ENCODE measurements around the gene ADAMTS14.

GRCh38 chr10:70679498-70679897 is 7.2 kb downstream of the ADAMTS14 start:
- TF ChIP-seq BACH2 (CRISPR knock-in tag; IDR thresholded peaks at IDR 0.05; ENCODE audit: borderline replicate concordance) (no peak), PATZ1 (CRISPR knock-in tag; IDR thresholded peaks at IDR 0.05; ENCODE audit: borderline replicate concordance) (no peak), ZC3H10 (CRISPR knock-in tag; IDR thresholded peaks at IDR 0.05) (no peak), TCF4 (CRISPR knock-in tag; IDR thresholded peaks at IDR 0.05; ENCODE audit: borderline replicate concordance) (no peak; the same call in 1 of the 2 replicates), ZFP30 (CRISPR knock-in tag; IDR thresholded peaks at IDR 0.05) (no peak), POU6F1 (CRISPR knock-in tag; IDR thresholded peaks at IDR 0.05; ENCODE audit: borderline replicate concordance, low read depth) (no peak), ISL1 (CRISPR knock-in tag; IDR thresholded peaks at IDR 0.05) (no peak), CSRNP3 (CRISPR knock-in tag; IDR thresholded peaks at IDR 0.05) (no peak), TSHZ2 (CRISPR knock-in tag; IDR thresholded peaks at IDR 0.05) (no peak), ZNF8 (CRISPR knock-in tag; IDR thresholded peaks at IDR 0.05) (no peak)
- TF ChIP-seq, protein P1, sequence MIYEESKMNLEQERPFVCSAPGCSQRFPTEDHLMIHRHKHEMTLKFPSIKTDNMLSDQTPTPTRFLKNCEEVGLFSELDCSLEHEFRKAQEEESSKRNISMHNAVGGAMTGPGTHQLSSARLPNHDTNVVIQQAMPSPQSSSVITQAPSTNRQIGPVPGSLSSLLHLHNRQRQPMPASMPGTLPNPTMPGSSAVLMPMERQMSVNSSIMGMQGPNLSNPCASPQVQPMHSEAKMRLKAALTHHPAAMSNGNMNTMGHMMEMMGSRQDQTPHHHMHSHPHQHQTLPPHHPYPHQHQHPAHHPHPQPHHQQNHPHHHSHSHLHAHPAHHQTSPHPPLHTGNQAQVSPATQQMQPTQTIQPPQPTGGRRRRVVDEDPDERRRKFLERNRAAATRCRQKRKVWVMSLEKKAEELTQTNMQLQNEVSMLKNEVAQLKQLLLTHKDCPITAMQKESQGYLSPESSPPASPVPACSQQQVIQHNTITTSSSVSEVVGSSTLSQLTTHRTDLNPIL (CRISPR knock-in tag; IDR thresholded peaks at IDR 0.05; ENCODE audit: low read depth) = no peak

Data from SK-N-SH treated with all-trans-retinoic acid at 6 μM for 48 hours (cell line).